ENCODE results near the gene FUOM.
A peak's percentile ranks its signal among the peaks of the same experiment; 100 is the strongest.
"Not testable (repeated sequence)": the region's sequence is repeated elsewhere in the genome, so short reads cannot be mapped to it uniquely, and the experiment has no call there.

The FUOM gene

DNA sequence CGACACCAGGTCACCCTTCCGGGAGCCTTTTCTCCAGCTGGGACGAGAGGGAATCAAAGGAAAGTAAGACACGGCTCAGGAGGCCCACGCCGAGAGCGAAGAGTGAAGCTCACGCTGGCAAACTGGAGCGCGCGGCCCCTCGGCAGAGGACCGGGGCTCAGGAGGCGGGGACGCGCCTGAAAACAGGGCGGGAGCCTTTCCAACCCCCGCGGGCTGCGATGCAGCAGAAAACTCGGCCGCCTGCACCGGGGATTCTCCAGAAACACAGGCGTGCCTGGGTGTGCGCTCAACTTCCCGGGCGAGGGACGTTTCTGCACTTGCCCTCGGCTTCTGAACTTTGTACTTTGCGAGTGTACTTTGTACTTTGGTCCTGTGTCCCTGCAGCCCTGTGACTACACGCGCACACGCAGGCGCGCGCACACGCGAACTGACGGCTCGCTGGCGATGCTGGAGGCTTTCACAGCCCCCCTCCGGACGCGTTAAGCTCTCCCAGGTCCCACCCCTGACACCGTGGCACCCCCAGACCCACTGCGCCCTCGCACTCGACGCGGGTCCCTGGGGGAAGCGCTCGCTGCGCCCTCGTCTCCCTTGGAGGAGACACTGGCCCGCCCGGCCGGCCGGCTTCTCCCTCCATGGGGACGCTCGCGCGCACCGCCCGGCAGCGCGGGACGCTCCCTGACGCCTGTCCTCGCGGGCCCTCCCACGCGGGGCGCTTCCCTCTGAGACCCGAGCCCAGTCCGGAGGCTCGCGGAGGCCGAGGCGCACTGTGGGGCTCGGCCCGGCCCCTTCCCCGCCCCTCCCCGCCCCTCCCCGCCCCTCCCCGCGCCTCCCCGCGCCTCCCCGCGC lies 20.7 kb upstream of the FUOM start:
- peak overlapping the region; percentile 72 for H3K4me3 ChIP-seq (replicated peaks; ENCODE audit: insufficient read depth, low read length)
- DNase-seq (ENCODE audit: low read depth in 1 of 2, low spot score in 1 of 2): peak; percentile 45 to 74
- peaks cover 4% of the 10 kb centered on the region for H3K27me3 ChIP-seq (ENCODE audit: insufficient read depth, poor library complexity, severe bottlenecking)
- TF ChIP-seq, protein P1, sequence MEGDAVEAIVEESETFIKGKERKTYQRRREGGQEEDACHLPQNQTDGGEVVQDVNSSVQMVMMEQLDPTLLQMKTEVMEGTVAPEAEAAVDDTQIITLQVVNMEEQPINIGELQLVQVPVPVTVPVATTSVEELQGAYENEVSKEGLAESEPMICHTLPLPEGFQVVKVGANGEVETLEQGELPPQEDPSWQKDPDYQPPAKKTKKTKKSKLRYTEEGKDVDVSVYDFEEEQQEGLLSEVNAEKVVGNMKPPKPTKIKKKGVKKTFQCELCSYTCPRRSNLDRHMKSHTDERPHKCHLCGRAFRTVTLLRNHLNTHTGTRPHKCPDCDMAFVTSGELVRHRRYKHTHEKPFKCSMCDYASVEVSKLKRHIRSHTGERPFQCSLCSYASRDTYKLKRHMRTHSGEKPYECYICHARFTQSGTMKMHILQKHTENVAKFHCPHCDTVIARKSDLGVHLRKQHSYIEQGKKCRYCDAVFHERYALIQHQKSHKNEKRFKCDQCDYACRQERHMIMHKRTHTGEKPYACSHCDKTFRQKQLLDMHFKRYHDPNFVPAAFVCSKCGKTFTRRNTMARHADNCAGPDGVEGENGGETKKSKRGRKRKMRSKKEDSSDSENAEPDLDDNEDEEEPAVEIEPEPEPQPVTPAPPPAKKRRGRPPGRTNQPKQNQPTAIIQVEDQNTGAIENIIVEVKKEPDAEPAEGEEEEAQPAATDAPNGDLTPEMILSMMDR (IDR thresholded peaks at IDR 0.05; ENCODE audit: insufficient read depth, low read length): no peak
- TF ChIP-seq REST (IDR thresholded peaks at IDR 0.05; ENCODE audit: insufficient replicate concordance, low read depth) (no peak), SPI1 (IDR thresholded peaks at IDR 0.05; ENCODE audit: borderline replicate concordance, low read depth) (no peak), POLR2AphosphoS5 (IDR thresholded peaks at IDR 0.05; ENCODE audit: low read depth) (no peak), GABPA (IDR thresholded peaks at IDR 0.05; ENCODE audit: low read depth) (no peak)
- no peak overlapping the region for H3K27ac ChIP-seq (replicated peaks)

GRCh38 chr10:133377818-133378250 lies 20.0 kb upstream of the FUOM start:
- Histone ChIP-seq H3K27ac (replicated peaks) (no peak overlapping the region), H3K4me3 (replicated peaks; ENCODE audit: insufficient read depth, low read length) (peak overlapping the region; percentile 72), H3K27me3 (ENCODE audit: insufficient read depth, poor library complexity, severe bottlenecking) (peaks cover 4% of the 10 kb centered on the region)
- no peak for DNase-seq (ENCODE audit: low read depth in 1 of 2, low spot score in 1 of 2)
- TF ChIP-seq, protein P1 (IDR thresholded peaks at IDR 0.05; ENCODE audit: insufficient read depth, low read length): no peak
- TF ChIP-seq GABPA (IDR thresholded peaks at IDR 0.05; ENCODE audit: low read depth) (no peak), SPI1 (IDR thresholded peaks at IDR 0.05; ENCODE audit: borderline replicate concordance, low read depth) (no peak)

- Histone ChIP-seq H3K27ac (replicated peaks) (no peak overlapping the region), H3K27me3 (ENCODE audit: insufficient read depth, poor library complexity, severe bottlenecking) (peaks cover 4% of the 10 kb centered on the region), H3K4me3 (replicated peaks; ENCODE audit: insufficient read depth, low read length) (no peak overlapping the region)
- TF ChIP-seq, protein P1 (IDR thresholded peaks at IDR 0.05; ENCODE audit: insufficient read depth, low read length): no peak
- TF ChIP-seq REST (IDR thresholded peaks at IDR 0.05; ENCODE audit: insufficient replicate concordance, low read depth) (no peak), POLR2AphosphoS5 (IDR thresholded peaks at IDR 0.05; ENCODE audit: low read depth) (no peak), GABPA (IDR thresholded peaks at IDR 0.05; ENCODE audit: low read depth) (no peak), SPI1 (IDR thresholded peaks at IDR 0.05; ENCODE audit: borderline replicate concordance, low read depth) (no peak)
- DNase-seq (ENCODE audit: low read depth in 1 of 2, low spot score in 1 of 2): no peak
Observed at GRCh38 chr10:133377025-133377817, 19.4 kb upstream of the FUOM start.

DNA sequence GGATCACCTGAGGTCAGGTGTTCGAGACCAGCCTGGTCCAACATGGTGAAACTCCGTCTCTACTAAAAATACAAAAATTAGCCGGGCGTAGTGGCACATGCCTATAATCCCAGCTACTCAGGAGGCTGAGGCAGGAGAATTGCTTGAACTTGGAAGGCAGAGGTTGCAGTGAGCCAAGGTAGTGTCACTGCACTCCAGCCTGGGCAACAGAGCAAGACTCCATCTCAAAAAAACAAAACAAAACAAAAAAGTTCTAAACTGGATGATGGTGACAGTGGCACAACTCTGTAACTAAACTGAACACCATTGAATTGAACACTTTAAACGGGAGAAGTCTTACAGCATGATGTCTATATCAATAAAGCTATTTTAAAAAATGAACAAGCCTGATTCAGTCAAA lies 18.4 kb upstream of the FUOM start:
- not testable (repeated sequence) for H3K4me3 ChIP-seq (replicated peaks; ENCODE audit: insufficient read depth, low read length); H3K27ac ChIP-seq (replicated peaks); DNase-seq (ENCODE audit: low read depth in 1 of 2, low spot score in 1 of 2); H3K27me3 ChIP-seq (ENCODE audit: insufficient read depth, poor library complexity, severe bottlenecking)
